ENCODE measurements around the gene CHRNB2. TPM values are rescaled to one million over a fixed set of nuclear protein-coding genes. Genes with fewer than 3 reads are reported as not detected.
"Not testable (repeated sequence)": the region's sequence is repeated elsewhere in the genome, so short reads cannot be mapped to it uniquely, and the experiment has no call there.

CHRNB2 gene
- total RNA-seq, 2 experiments from 2014 or later = not detected

- Mint-ChIP-seq H3K9me3 (no peaks in the 10 kb centered on the region), H3K36me3 (ENCODE audit: low read depth) (no peaks in the 10 kb centered on the region), H3K4me3 (no peak overlapping the region), H3K4me1 (ENCODE audit: low read depth) (no peaks in the 10 kb centered on the region), H3K27ac (no peak overlapping the region), H3K27me3 (peaks cover 4% of the 10 kb centered on the region)
- no peak for DNase-seq
- no peak for TF ChIP-seq CTCF (IDR thresholded peaks at IDR 0.05)
- ATAC-seq = no peak
- intact Hi-C loops (cut with micrococcal nuclease) = no loop called here
- ChIA-PET POLR2A (no interaction called here), CTCF (no interaction called here)
These were observed 40.4 kb upstream of the CHRNB2 start for GRCh38 chr1:154527192-154527591.

DNA sequence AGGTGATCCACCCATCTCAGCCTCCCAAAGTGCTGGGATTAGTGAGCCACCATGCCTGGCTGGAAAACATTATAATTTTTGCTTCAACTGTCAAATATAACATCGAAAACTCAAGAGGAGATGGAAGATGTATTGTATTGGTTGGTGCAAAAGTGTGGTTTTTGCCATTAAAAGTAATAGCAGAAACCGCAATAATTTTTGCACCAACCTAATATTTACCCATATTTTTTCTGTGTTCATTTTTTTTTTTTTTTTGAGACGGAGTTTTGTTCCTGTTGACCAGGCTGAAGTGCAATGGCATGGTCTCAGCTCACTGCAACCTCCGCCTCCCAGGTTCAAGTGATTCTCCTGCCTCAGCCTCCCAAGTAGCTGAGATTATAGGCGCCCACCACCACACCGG is 38.3 kb upstream of the CHRNB2 start:
- ChIA-PET POLR2A (no interaction called here), CTCF (interaction anchor here (2.1 kb wide), 1 partner anchor 50 kb away, joined by 6 read pairs; no protein-coding TSS in a partner anchor)
- ATAC-seq (no peak), DNase-seq (no peak)
- Mint-ChIP-seq H3K4me3 (no peak overlapping the region), H3K27ac (no peak overlapping the region), H3K36me3 (ENCODE audit: low read depth) (no peaks in the 10 kb centered on the region), H3K4me1 (ENCODE audit: low read depth) (no peaks in the 10 kb centered on the region), H3K9me3 (no peaks in the 10 kb centered on the region), H3K27me3 (peaks cover 1% of the 10 kb centered on the region)
- TF ChIP-seq CTCF (IDR thresholded peaks at IDR 0.05) = no peak
- intact Hi-C loops (cut with micrococcal nuclease) = no loop called here

DNA sequence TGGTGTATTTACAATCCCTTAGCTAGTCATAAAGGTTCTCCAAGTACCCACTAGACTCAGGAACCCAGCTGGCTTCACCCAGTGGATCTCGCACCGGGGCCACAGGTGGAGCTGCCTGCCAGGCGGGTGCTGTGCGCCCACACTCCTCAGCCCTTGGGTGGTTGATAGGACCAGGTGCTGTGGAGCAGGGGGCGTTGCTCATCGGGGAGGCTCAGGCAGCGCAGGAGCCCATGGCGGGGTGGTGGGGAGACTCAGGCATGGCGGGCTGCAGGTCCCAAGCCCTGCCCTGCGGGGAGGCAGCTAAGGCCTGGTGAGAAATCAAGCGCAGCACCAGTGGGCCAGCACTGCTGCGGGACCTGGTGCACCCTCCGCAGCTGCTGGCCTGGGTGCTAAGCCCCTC is 35.6 kb upstream of the CHRNB2 start:
- H3K4me3 Mint-ChIP-seq; H3K36me3 Mint-ChIP-seq (ENCODE audit: low read depth); ATAC-seq; H3K27me3 Mint-ChIP-seq; H3K4me1 Mint-ChIP-seq (ENCODE audit: low read depth); H3K27ac Mint-ChIP-seq; DNase-seq; POLR2A ChIA-PET; intact Hi-C loops (cut with micrococcal nuclease); H3K9me3 Mint-ChIP-seq: not testable (repeated sequence)
- CTCF ChIA-PET = interaction anchor here (1.8 kb wide), 1 partner anchor 15 kb away, joined by 6 read pairs; no protein-coding TSS in a partner anchor

DNA sequence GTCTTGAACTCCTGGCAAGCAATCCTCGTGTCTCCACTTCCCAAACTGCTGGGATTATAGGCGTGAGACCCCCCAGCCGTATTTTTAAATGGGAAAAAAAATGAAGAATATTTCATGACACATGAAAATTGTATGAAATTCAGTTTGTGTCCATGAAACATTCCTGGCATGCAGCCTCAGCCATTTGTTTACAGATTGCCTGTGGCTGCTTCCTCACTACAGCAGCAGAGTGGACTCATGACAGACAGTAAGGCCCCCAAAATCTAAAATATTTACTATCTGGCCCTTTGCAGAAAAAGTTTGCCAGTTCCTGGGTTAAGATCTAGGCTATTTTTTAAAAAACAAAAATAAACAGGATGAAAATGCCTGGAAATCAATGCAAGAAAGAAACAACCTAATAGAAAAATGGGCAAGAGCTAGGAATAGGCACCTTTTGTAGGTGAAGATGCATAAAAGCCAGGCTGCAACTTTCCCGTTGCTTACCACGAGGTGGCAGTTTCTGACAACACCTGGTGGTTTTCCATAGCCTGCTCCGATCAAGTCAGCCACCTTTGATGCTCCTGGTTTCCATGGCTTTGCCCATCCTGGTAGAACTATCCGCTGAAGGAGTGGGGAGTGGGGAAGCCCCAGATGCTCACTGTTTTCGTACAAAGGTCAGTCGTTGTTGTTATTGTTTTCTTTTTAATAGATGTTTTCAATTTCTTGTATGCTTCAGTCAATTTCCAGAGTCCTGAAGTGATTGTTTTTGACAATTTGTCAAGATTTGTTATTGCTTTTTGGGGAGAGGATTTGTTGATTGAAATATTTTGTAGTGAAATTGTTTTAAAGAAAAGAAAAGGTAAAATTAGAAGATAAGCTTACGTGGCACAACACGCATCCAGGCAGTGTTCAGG is 33.4 kb upstream of the CHRNB2 start:
- peaks cover 5% of the 10 kb centered on the region for H3K27me3 Mint-ChIP-seq
- TF ChIP-seq CTCF (IDR thresholded peaks at IDR 0.05) = no peak
- ChIA-PET CTCF (interaction anchor here (0.6 to 3.9 kb wide), 4 partner anchors 12 to 436 kb away, joined by 3 to 22 read pairs (median 4); no protein-coding TSS in a partner anchor), POLR2A (interaction anchor here (0.8 kb wide), 1 partner anchor 30 kb away, joined by 3 read pairs; no protein-coding TSS in a partner anchor)
- H3K4me1 Mint-ChIP-seq (ENCODE audit: low read depth) = no peaks in the 10 kb centered on the region
- intact Hi-C loops (cut with micrococcal nuclease) = no loop called here
- ATAC-seq = no peak
- H3K27ac Mint-ChIP-seq = no peak overlapping the region
- no peaks in the 10 kb centered on the region for H3K9me3 Mint-ChIP-seq
- no peak for DNase-seq
- H3K36me3 Mint-ChIP-seq (ENCODE audit: low read depth) = no peaks in the 10 kb centered on the region
- H3K4me3 Mint-ChIP-seq = no peak overlapping the region

GRCh38 chr1:154536570-154536969 is 31.0 kb upstream of the CHRNB2 start:
- POLR2A ChIA-PET = no interaction called here
- H3K4me1 Mint-ChIP-seq (ENCODE audit: low read depth) = no peaks in the 10 kb centered on the region
- no peak for DNase-seq
- H3K27ac Mint-ChIP-seq = no peak overlapping the region
- H3K9me3 Mint-ChIP-seq = no peaks in the 10 kb centered on the region
- no peak for ATAC-seq
- no peak overlapping the region for H3K4me3 Mint-ChIP-seq
- H3K36me3 Mint-ChIP-seq (ENCODE audit: low read depth) = no peaks in the 10 kb centered on the region
- CTCF ChIA-PET = interaction anchor here (3.9 kb wide), 1 partner anchor 10 kb away, joined by 22 read pairs; no protein-coding TSS in a partner anchor
- no peak for TF ChIP-seq CTCF (IDR thresholded peaks at IDR 0.05)
- intact Hi-C loops (cut with micrococcal nuclease) = no loop called here
- peaks cover 7% of the 10 kb centered on the region for H3K27me3 Mint-ChIP-seq

All from activated CD8-positive, alpha-beta T cell treated with anti-CD3 and anti-CD28 coated beads for 36 hours (primary cell).